ENCODE results near the gene FAM217A. TPM values are rescaled to one million over a fixed set of nuclear protein-coding genes. Genes with fewer than 3 reads are reported as not detected.

The FAM217A gene
- total and polyA plus RNA-seq, 4 donors, result not detected

DNA sequence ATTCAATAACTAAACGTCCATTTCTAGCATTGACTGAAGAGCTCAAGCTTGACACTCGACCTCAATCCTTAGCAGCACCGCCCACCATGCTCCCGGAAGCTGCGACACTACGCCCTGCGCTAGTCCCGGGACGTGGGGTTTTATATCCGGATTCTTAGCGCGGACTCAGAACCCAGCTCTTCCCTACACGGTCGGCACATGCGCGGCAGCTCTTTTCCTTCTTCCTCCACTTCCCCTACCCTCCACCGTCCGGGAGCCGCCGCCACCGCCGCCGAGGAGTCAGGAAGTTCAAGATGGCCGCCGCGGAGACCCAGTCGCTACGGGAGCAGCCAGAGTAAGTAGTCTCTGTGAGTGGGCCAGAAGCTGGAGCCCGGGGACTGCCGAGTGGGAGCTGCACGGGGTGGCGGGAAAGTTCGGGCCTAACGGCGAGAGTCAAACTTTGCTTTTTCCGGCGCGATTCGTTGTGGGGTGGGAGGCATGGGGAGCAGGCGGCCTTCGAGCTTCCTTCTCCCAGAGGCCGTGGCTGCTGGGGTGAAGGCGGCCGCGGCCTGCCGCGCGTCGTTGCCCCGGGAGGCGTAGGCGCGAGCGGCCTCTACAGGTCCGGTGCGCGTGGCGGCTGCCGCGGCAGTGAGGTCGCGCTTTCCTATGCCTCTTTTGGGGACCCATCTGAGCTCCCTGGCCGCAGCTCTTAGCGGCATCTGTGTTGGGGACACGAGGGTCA lies 57.6 kb downstream of the FAM217A start:
- WGBS, 2 donors, result 0 to 1% methylated on average over 62 to 65 of the region's 65 CpGs
- ATAC-seq (ENCODE audit: low FRiP score) (peak; percentile 94), DNase-seq (peak; percentile 98)
- Histone ChIP-seq H3K27me3 (ENCODE audit: control insufficient read depth in 1 of 2, insufficient read depth in 2 of 2, low read length in 1 of 2) (no peaks in the 10 kb centered on the region), H3K36me3 (ENCODE audit: control insufficient read depth in 1 of 2, insufficient read depth in 2 of 2, low read length in 1 of 2) (no peaks in the 10 kb centered on the region), H3K27ac (ENCODE audit: low read depth in 1 of 2, low read length in 2 of 2) (peak overlapping the region; percentile 45 to 88), H3K9me3 (ENCODE audit: control insufficient read depth, low read length) (no peaks in the 10 kb centered on the region), H3K4me1 (ENCODE audit: control insufficient read depth in 1 of 2, insufficient read depth in 2 of 2, low read length in 2 of 2) (peaks cover 0 to 1% of the 10 kb centered on the region in 2 donors), H3K4me3 (ENCODE audit: low read length in 2 of 2) (peak overlapping the region; percentile 71 to 87)
- intact Hi-C loops (cut with DNase I), result no loop called here

DNA sequence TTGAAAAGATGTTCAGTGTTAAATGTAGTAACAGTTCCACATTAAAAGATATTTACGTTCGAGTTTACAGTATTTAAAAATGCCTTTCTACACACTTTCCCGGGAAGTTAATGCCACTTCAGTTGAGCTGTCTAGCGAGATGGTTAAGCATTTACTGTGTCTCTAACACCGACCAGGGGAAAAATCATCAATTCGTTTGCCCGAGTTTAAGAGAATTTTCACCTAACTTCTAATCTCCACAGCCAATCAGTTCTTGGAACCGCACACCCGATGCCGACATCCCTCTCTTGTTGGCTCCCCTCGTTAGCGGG lies 58.2 kb downstream of the FAM217A start:
- ATAC-seq (ENCODE audit: low FRiP score) (no peak), DNase-seq (no peak)
- H3K36me3 ChIP-seq (ENCODE audit: control insufficient read depth in 1 of 2, insufficient read depth in 2 of 2, low read length in 1 of 2), result no peaks in the 10 kb centered on the region
- H3K9me3 ChIP-seq (ENCODE audit: control insufficient read depth, low read length), result no peaks in the 10 kb centered on the region
- peaks cover 0 to 2% of the 10 kb centered on the region in 2 donors for H3K4me1 ChIP-seq (ENCODE audit: control insufficient read depth in 1 of 2, insufficient read depth in 2 of 2, low read length in 2 of 2)
- H3K4me3 ChIP-seq (ENCODE audit: low read length in 2 of 2), result peak overlapping the region; percentile 60 to 87
- WGBS, 2 donors, result 1 to 2% methylated on average over 12 of the region's 12 CpGs
- H3K27ac ChIP-seq (ENCODE audit: low read depth in 1 of 2, low read length in 2 of 2), result peak overlapping the region in 1 of 2 donors; percentile 88
- H3K27me3 ChIP-seq (ENCODE audit: control insufficient read depth in 1 of 2, insufficient read depth in 2 of 2, low read length in 1 of 2), result no peaks in the 10 kb centered on the region
- intact Hi-C loops (cut with DNase I), result no loop called here

DNA sequence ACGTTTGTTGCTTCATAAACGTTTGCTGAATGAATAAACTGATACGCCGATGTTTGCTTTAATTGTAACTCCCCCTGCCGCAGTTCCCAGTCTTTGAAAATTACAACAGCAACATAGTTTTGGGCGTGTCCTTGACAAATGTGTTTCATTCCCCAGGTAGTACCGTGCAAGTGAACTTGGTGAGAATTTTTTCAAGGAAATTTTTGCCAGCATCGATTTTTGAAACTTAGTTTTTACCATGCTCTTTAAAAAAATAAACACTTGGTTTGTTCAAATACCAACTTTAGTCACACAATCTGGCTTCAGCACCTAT lies 60.1 kb downstream of the FAM217A start:
- WGBS, 2 donors, result 1% methylated on average over 8 of the region's 8 CpGs
- intact Hi-C loops (cut with DNase I), result loop anchor here in 1 of 2 donors (10.0 kb wide), 1 partner anchor 614 kb away; no protein-coding TSS in a partner anchor
- DNase-seq (no peak), ATAC-seq (ENCODE audit: low FRiP score) (no peak)
- H3K4me3 ChIP-seq (ENCODE audit: low read length in 2 of 2), result peak overlapping the region; percentile 10 to 50
- no peaks in the 10 kb centered on the region for H3K9me3 ChIP-seq (ENCODE audit: control insufficient read depth, low read length)
- H3K36me3 ChIP-seq (ENCODE audit: control insufficient read depth in 1 of 2, insufficient read depth in 2 of 2, low read length in 1 of 2), result no peaks in the 10 kb centered on the region
- H3K27me3 ChIP-seq (ENCODE audit: control insufficient read depth in 1 of 2, insufficient read depth in 2 of 2, low read length in 1 of 2), result no peaks in the 10 kb centered on the region
- H3K27ac ChIP-seq (ENCODE audit: low read depth in 1 of 2, low read length in 2 of 2), result peak overlapping the region; percentile 30 to 69
- H3K4me1 ChIP-seq (ENCODE audit: control insufficient read depth in 1 of 2, insufficient read depth in 2 of 2, low read length in 2 of 2), result peaks cover 0 to 2% of the 10 kb centered on the region in 2 donors

Other genes with a start within 250 kb of the FAM217A start
- 1 to 10 TPM; 7.8 to 9.1 TPM for gene FAM50B, start 229.8 kb downstream of the FAM217A start, total RNA-seq
- gene FAM50B, start 229.8 kb downstream of the FAM217A start, polyA plus RNA-seq, result 10 to 100 TPM; 11.8 to 13.6 TPM
- 10 to 100 TPM; 35.4 to 41.8 TPM for gene ECI2, start 56.4 kb upstream of the FAM217A start, total RNA-seq
- 10 to 100 TPM; 34.3 to 47.9 TPM for gene ECI2, start 56.4 kb upstream of the FAM217A start, polyA plus RNA-seq

Data from aorta (tissue), 5 donors.